HepG2 (cell line): ENCODE measurements around the gene SENP5. TPM values are rescaled to one million over a fixed set of nuclear protein-coding genes. Genes with fewer than 3 reads are reported as not detected.
A peak's percentile ranks its signal among the peaks of the same experiment; 100 is the strongest.

Source experiments
- GRHL1 ChIP-seq: sonication (generic); formaldehyde crosslinking; conservative IDR thresholded peaks from 2 replicates; pipeline ENCODE4 v1.8.0; 2022; ENCODE audit warnings: missing genetic modification reagents
- GTF3A ChIP-seq: sonication (generic); formaldehyde crosslinking; conservative IDR thresholded peaks from 2 replicates; pipeline ENCODE4 v1.4.0; 2020; ENCODE audit warnings: mild to moderate bottlenecking, missing genetic modification reagents
- IKZF1 ChIP-seq: fragments of 450-650 bp; IDR thresholded peaks from 2 replicates; pipeline ENCODE4 v1.7.1; 2016
- MAF1 ChIP-seq: sonication (generic); formaldehyde crosslinking; IDR thresholded peaks from 2 replicates; pipeline ENCODE4 v1.5.0; 2020; ENCODE audit warnings: missing genetic modification reagents, borderline replicate concordance
- MLLT10 ChIP-seq: sonication (generic); formaldehyde crosslinking; IDR thresholded peaks from 2 replicates; pipeline ENCODE4 v1.4.0; 2020; ENCODE audit warnings: missing genetic modification reagents
- SATB2 ChIP-seq: sonication (generic); formaldehyde crosslinking; IDR thresholded peaks from 2 replicates; pipeline ENCODE4 v1.5.0; 2020; ENCODE audit warnings: missing genetic modification reagents
- SMAD9 ChIP-seq: sonication (generic); formaldehyde crosslinking; IDR thresholded peaks from 2 replicates; pipeline ENCODE4 v1.5.1; 2020; ENCODE audit warnings: mild to moderate bottlenecking, missing genetic modification reagents
- STAG1 ChIP-seq: sonication (generic); formaldehyde crosslinking; IDR thresholded peaks from 2 replicates; pipeline ENCODE4 v1.4.0; 2020; ENCODE audit warnings: missing genetic modification reagents
- THAP8 ChIP-seq: sonication (generic); formaldehyde crosslinking; IDR thresholded peaks from 2 replicates; pipeline ENCODE4 v1.5.1; 2020; ENCODE audit warnings: missing genetic modification reagents, mild to moderate bottlenecking, borderline replicate concordance
- YY1 ChIP-seq: IDR thresholded peaks from 2 replicates; pipeline ENCODE4 v1.6.1; 2011; ENCODE audit warnings: low read length, low read depth, moderate library complexity, mild to moderate bottlenecking; ENCODE audit not compliant: insufficient read depth, insufficient replicate concordance
- ZNF142 ChIP-seq: sonication (generic); formaldehyde crosslinking; IDR thresholded peaks from 2 replicates; pipeline ENCODE4 v1.4.0; 2020; ENCODE audit warnings: missing genetic modification reagents
- ZNF280B ChIP-seq: sonication (generic); formaldehyde crosslinking; IDR thresholded peaks from 2 replicates; pipeline ENCODE4 v1.5.0; 2020; ENCODE audit warnings: missing genetic modification reagents, mild to moderate bottlenecking, borderline replicate concordance
- ZNF512B ChIP-seq: sonication (generic); formaldehyde crosslinking; IDR thresholded peaks from 2 replicates; pipeline ENCODE4 v1.5.1; 2020; ENCODE audit warnings: missing genetic modification reagents, mild to moderate bottlenecking, borderline replicate concordance
- ZNF891 ChIP-seq: sonication (generic); formaldehyde crosslinking; IDR thresholded peaks from 2 replicates; pipeline ENCODE4 v1.5.0; 2020; ENCODE audit warnings: mild to moderate bottlenecking, missing genetic modification reagents
- polyA plus RNA-seq, 8 experiments: library from polyadenylated mRNA; depleted of rRNA in 3 of 8; stranded (reverse) in 7 of 8; unstranded in 1 of 8; fragments of >200 nt; fragmentation: Illumina TruSeq in 4 of 8; extraction: Trizol in 4 of 8; gene quantifications; 2 replicates each; pipeline versions ENCODE4 v1.2.1 to v1.2.3, GENCODE V29; 2011 to 2016; ENCODE audit warnings: low read depth in 4 of 8, missing spikeins in 1 of 8, mixed read lengths in 1 of 8; ENCODE audit not compliant: insufficient read depth in 1 of 8
- total RNA-seq, 5 experiments: library from RNA; depleted of rRNA; stranded (reverse); fragments of >200 nt; fragmentation: Illumina TruSeq; extraction: Trizol; gene quantifications; 2 replicates each; pipeline ENCODE4 v1.2.3, GENCODE V29; 2016; ENCODE audit warnings: low read depth in 1 of 5

Gene SENP5
- total and polyA plus RNA-seq, 2 of the 13 experiments (the other 11 are each of a cell fraction or from before 2014, with no cell fraction given), result 17.6 to 30.9 TPM

- TF ChIP-seq ZNF142 (CRISPR knock-in tag) (no peak), ZNF512B (CRISPR knock-in tag) (no peak), GRHL1 (no peak), GTF3A (CRISPR knock-in tag) (no peak), ZNF891 (no peak), STAG1 (CRISPR knock-in tag) (no peak), SATB2 (no peak), IKZF1 (no peak), SMAD9 (peak; percentile 83; the same call in 1 of the 2 replicates), THAP8 (CRISPR knock-in tag) (0 out of 2 replicates have a peak, but pooled peaks have one; percentile 2), MAF1 (CRISPR knock-in tag) (no peak), MLLT10 (CRISPR knock-in tag) (no peak), YY1 (peak; percentile 60), ZNF280B (no peak)
Observed at GRCh38 chr3:196867507-196868296, at the start of gene SENP5 (continued).
